ENCODE results near the gene SOCS3. TPM values are rescaled to one million over a fixed set of nuclear protein-coding genes. Genes with fewer than 3 reads are reported as not detected.

The SOCS3 gene
- total and polyA plus RNA-seq, 4 experiments from 2014 or later: 7.5 to 220 (median 34.6) TPM

- intact Hi-C loops (cut with micrococcal nuclease): loop anchor here (5.0 kb wide), 1 partner anchor 42 kb away; no protein-coding TSS in a partner anchor
- H3K9me3 ChIP-seq (ENCODE audit: control insufficient read depth in 1 of 2, low read length in 2 of 2): no peaks in the 10 kb centered on the region
- H3K27me3 ChIP-seq (ENCODE audit: insufficient read depth, low read length): no peaks in the 10 kb centered on the region
- peak overlapping the region; percentile 60 for H3K27ac ChIP-seq (ENCODE audit: low read depth, low read length)
- no peak for DNase-seq
- Mint-ChIP-seq H3K9me3 (no peaks in the 10 kb centered on the region), H3K36me3 (peaks cover 5 to 22% of the 10 kb centered on the region in 2 donors), H3K27ac (peak overlapping the region; percentile 84 to 94 (median 92)), H3K27me3 (peaks cover 0 to 2% of the 10 kb centered on the region in 2 donors), H3K4me1 (peaks cover 42 to 68% (median 54%) of the 10 kb centered on the region in 4 donors), H3K4me3 (peak overlapping the region; percentile 72 to 94 (median 84))
- H3K4me1 ChIP-seq (ENCODE audit: insufficient read depth, low read length): peaks cover 70% of the 10 kb centered on the region
- ChIA-PET CTCF (ENCODE audit: partially characterized antibody) (interaction anchor here (1.0 kb wide), 1 partner anchor 129 kb away, joined by 3 read pairs; no protein-coding TSS in a partner anchor), POLR2A (ENCODE audit: partially characterized antibody) (no interaction called here)
- no peaks in the 10 kb centered on the region for H3K36me3 ChIP-seq (ENCODE audit: insufficient read depth, low read length)
- no peak overlapping the region for H3K4me3 ChIP-seq (ENCODE audit: low read length in 2 of 2)
Observed at GRCh38 chr17:78380370-78380769, 20.5 kb upstream of the SOCS3 start.

- Histone ChIP-seq H3K27me3 (ENCODE audit: insufficient read depth, low read length) (no peaks in the 10 kb centered on the region), H3K27ac (ENCODE audit: low read depth, low read length) (peak overlapping the region; percentile 77), H3K4me1 (ENCODE audit: insufficient read depth, low read length) (peaks cover 57% of the 10 kb centered on the region), H3K36me3 (ENCODE audit: insufficient read depth, low read length) (no peaks in the 10 kb centered on the region), H3K4me3 (ENCODE audit: low read length in 2 of 2) (peak overlapping the region; percentile 63 to 69), H3K9me3 (ENCODE audit: control insufficient read depth in 1 of 2, low read length in 2 of 2) (no peaks in the 10 kb centered on the region)
- ChIA-PET CTCF (ENCODE audit: partially characterized antibody) (interaction anchor here (1.1 to 1.6 kb wide), 2 partner anchors 91 to 129 kb away, joined by 3 to 6 read pairs; no protein-coding TSS in a partner anchor), POLR2A (ENCODE audit: partially characterized antibody) (interaction anchor here (0.5 to 2.2 kb wide), 7 partner anchors 12 to 65 kb away, joined by 3 to 18 read pairs (median 4); partner anchors contain the start of gene SOCS3)
- Mint-ChIP-seq H3K4me1 (peaks cover 37 to 55% (median 44%) of the 10 kb centered on the region in 4 donors), H3K27me3 (peaks cover 0 to 2% of the 10 kb centered on the region in 2 donors), H3K36me3 (peaks cover 5 to 20% of the 10 kb centered on the region in 2 donors), H3K9me3 (no peaks in the 10 kb centered on the region), H3K27ac (peak overlapping the region; percentile 84 to 96 (median 93)), H3K4me3 (peak overlapping the region; percentile 72 to 96 (median 94))
- intact Hi-C loops (cut with micrococcal nuclease): loop anchor here (2.0 kb wide), 1 partner anchor 18 kb away; the partner anchor contains the start of gene SOCS3
- DNase-seq: no peak
Observed at GRCh38 chr17:78379131-78379491, 19.2 kb upstream of the SOCS3 start.

- Mint-ChIP-seq H3K4me1 (peaks cover 30 to 49% (median 38%) of the 10 kb centered on the region in 4 donors), H3K36me3 (peaks cover 5 to 20% of the 10 kb centered on the region in 2 donors), H3K9me3 (no peaks in the 10 kb centered on the region), H3K27me3 (peaks cover 0 to 2% of the 10 kb centered on the region in 2 donors), H3K4me3 (peak within 1 kb of the TSS; percentile 74 to 96 (median 94)), H3K27ac (peak within 1 kb of the TSS; percentile 84 to 96 (median 93))
- H3K36me3 ChIP-seq (ENCODE audit: insufficient read depth, low read length): no peaks in the 10 kb centered on the region
- H3K9me3 ChIP-seq (ENCODE audit: control insufficient read depth in 1 of 2, low read length in 2 of 2): no peaks in the 10 kb centered on the region
- ChIA-PET CTCF (ENCODE audit: partially characterized antibody) (interaction anchor here (0.9 to 1.6 kb wide), 4 partner anchors 16 to 128 kb away, joined by 3 to 6 read pairs (median 3); no protein-coding TSS in a partner anchor), POLR2A (ENCODE audit: partially characterized antibody) (interaction anchor here (0.5 to 2.2 kb wide), 7 partner anchors 13 to 119 kb away, joined by 3 to 18 read pairs (median 4); partner anchors contain the start of gene SOCS3)
- intact Hi-C loops (cut with micrococcal nuclease): loop anchor here (2.0 kb wide), 1 partner anchor 18 kb away; the partner anchor contains the start of gene SOCS3
- peaks cover 51% of the 10 kb centered on the region for H3K4me1 ChIP-seq (ENCODE audit: insufficient read depth, low read length)
- peak within 1 kb of the TSS; percentile 77 for H3K27ac ChIP-seq (ENCODE audit: low read depth, low read length)
- no peaks in the 10 kb centered on the region for H3K27me3 ChIP-seq (ENCODE audit: insufficient read depth, low read length)
- peak within 1 kb of the TSS; percentile 63 to 69 for H3K4me3 ChIP-seq (ENCODE audit: low read length in 2 of 2)
- DNase-seq: peak; percentile 79 to 88 (median 84)
Observed at GRCh38 chr17:78378225-78379130, 18.6 kb upstream of the SOCS3 start, which contains the start of gene PGS1. TSS of gene PGS1 (plus strand) at chr17:78378649. CDS start at chr17:78378666, 17 bp downstream.

GRCh38 chr17:78377858-78378224 is 18.0 kb upstream of the SOCS3 start:
- Mint-ChIP-seq H3K27me3 (peaks cover 0 to 2% of the 10 kb centered on the region in 2 donors), H3K36me3 (peaks cover 5 to 20% of the 10 kb centered on the region in 2 donors), H3K4me1 (peaks cover 26 to 43% (median 32%) of the 10 kb centered on the region in 4 donors), H3K27ac (peak overlapping the region; percentile 52 to 90 (median 81)), H3K9me3 (no peaks in the 10 kb centered on the region), H3K4me3 (peak overlapping the region; percentile 72 to 95 (median 82))
- no peaks in the 10 kb centered on the region for H3K27me3 ChIP-seq (ENCODE audit: insufficient read depth, low read length)
- H3K9me3 ChIP-seq (ENCODE audit: control insufficient read depth in 1 of 2, low read length in 2 of 2): no peaks in the 10 kb centered on the region
- no peak for DNase-seq
- H3K4me1 ChIP-seq (ENCODE audit: insufficient read depth, low read length): peaks cover 45% of the 10 kb centered on the region
- peak overlapping the region; percentile 77 for H3K27ac ChIP-seq (ENCODE audit: low read depth, low read length)
- peak overlapping the region; percentile 63 to 69 for H3K4me3 ChIP-seq (ENCODE audit: low read length in 2 of 2)
- ChIA-PET POLR2A (ENCODE audit: partially characterized antibody) (interaction anchor here (0.6 to 2.2 kb wide), 5 partner anchors 14 to 118 kb away, joined by 3 to 18 read pairs (median 8); partner anchors contain the start of gene SOCS3), CTCF (ENCODE audit: partially characterized antibody) (interaction anchor here (0.7 to 1.2 kb wide), 3 partner anchors 15 to 32 kb away, joined by 3 read pairs; no protein-coding TSS in a partner anchor)
- intact Hi-C loops (cut with micrococcal nuclease): loop anchor here (2.0 kb wide), 1 partner anchor 17 kb away; the partner anchor contains the start of gene SOCS3
- no peaks in the 10 kb centered on the region for H3K36me3 ChIP-seq (ENCODE audit: insufficient read depth, low read length)

- intact Hi-C loops (cut with micrococcal nuclease): no loop called here
- DNase-seq: no peak
- Histone ChIP-seq H3K36me3 (ENCODE audit: insufficient read depth, low read length) (no peaks in the 10 kb centered on the region), H3K4me3 (ENCODE audit: low read length in 2 of 2) (no peak overlapping the region), H3K4me1 (ENCODE audit: insufficient read depth, low read length) (peaks cover 28% of the 10 kb centered on the region), H3K27me3 (ENCODE audit: insufficient read depth, low read length) (no peaks in the 10 kb centered on the region), H3K27ac (ENCODE audit: low read depth, low read length) (no peak overlapping the region), H3K9me3 (ENCODE audit: control insufficient read depth in 1 of 2, low read length in 2 of 2) (no peaks in the 10 kb centered on the region)
- no peaks in the 10 kb centered on the region for H3K9me3 Mint-ChIP-seq
- ChIA-PET POLR2A (ENCODE audit: partially characterized antibody) (interaction anchor here (1.2 kb wide), 1 partner anchor 10 kb away, joined by 3 read pairs; no protein-coding TSS in a partner anchor), CTCF (ENCODE audit: partially characterized antibody) (interaction anchor here (1.3 kb wide), 1 partner anchor 15 kb away, joined by 8 read pairs; no protein-coding TSS in a partner anchor)
- H3K27ac Mint-ChIP-seq: peak overlapping the region in 2 of 7 donors; percentile 65 to 77
- peak overlapping the region in 3 of 8 donors; percentile 5 to 43 (median 24) for H3K4me3 Mint-ChIP-seq
- H3K4me1 Mint-ChIP-seq: peaks cover 13 to 27% (median 18%) of the 10 kb centered on the region in 4 donors
- peaks cover 5 to 10% of the 10 kb centered on the region in 2 donors for H3K36me3 Mint-ChIP-seq
- peaks cover 0 to 2% of the 10 kb centered on the region in 2 donors for H3K27me3 Mint-ChIP-seq
Observed at GRCh38 chr17:78376161-78376560, 16.3 kb upstream of the SOCS3 start.

- H3K27me3 ChIP-seq (ENCODE audit: insufficient read depth, low read length): no peaks in the 10 kb centered on the region
- H3K27ac ChIP-seq (ENCODE audit: low read depth, low read length): no peak overlapping the region
- no peaks in the 10 kb centered on the region for H3K9me3 ChIP-seq (ENCODE audit: control insufficient read depth in 1 of 2, low read length in 2 of 2)
- H3K9me3 Mint-ChIP-seq: no peaks in the 10 kb centered on the region
- intact Hi-C loops (cut with micrococcal nuclease): no loop called here
- no peak for DNase-seq
- POLR2A ChIA-PET (ENCODE audit: partially characterized antibody): interaction anchor here (1.2 kb wide), 1 partner anchor 10 kb away, joined by 3 read pairs; no protein-coding TSS in a partner anchor
- peaks cover 11 to 21% (median 14%) of the 10 kb centered on the region in 4 donors for H3K4me1 Mint-ChIP-seq
- peaks cover 0 to 2% of the 10 kb centered on the region in 2 donors for H3K27me3 Mint-ChIP-seq
- H3K36me3 ChIP-seq (ENCODE audit: insufficient read depth, low read length): no peaks in the 10 kb centered on the region
- peak overlapping the region in 1 of 8 donors; percentile 43 for H3K4me3 Mint-ChIP-seq
- peaks cover 22% of the 10 kb centered on the region for H3K4me1 ChIP-seq (ENCODE audit: insufficient read depth, low read length)
- CTCF ChIA-PET (ENCODE audit: partially characterized antibody): interaction anchor here (1.1 to 1.3 kb wide), 2 partner anchors 13 to 15 kb away, joined by 3 to 8 read pairs; no protein-coding TSS in a partner anchor
- H3K27ac Mint-ChIP-seq: peak overlapping the region in 1 of 7 donors; percentile 77
- H3K36me3 Mint-ChIP-seq: peaks cover 5 to 10% of the 10 kb centered on the region in 2 donors
- no peak overlapping the region for H3K4me3 ChIP-seq (ENCODE audit: low read length in 2 of 2)
Observed at GRCh38 chr17:78375401-78376151, 15.7 kb upstream of the SOCS3 start.
